Esophagus muscularis mucosa (tissue), 4 donors: ENCODE data around the gene OR2Z1.

Source experiments
- CTCF ChIP-seq, 3 experiments: fragments of 200-600 bp in 2 of 3; fragments of 450-650 bp in 1 of 3; sonication (generic) in 2 of 3; IDR thresholded peaks; one replicate each; pipeline ENCODE4 v1.5.1; 2017 to 2019; ENCODE audit warnings: antibody characterized with exemption in 3 of 3, mild to moderate bottlenecking in 2 of 3, moderate library complexity in 1 of 3
- EP300 ChIP-seq: sonication (generic); formaldehyde crosslinking; IDR thresholded peaks from one replicate; pipeline ENCODE4 v1.6.1; 2017; ENCODE audit warnings: antibody characterized with exemption
- POLR2A ChIP-seq: fragments of 450-650 bp; IDR thresholded peaks from one replicate; pipeline ENCODE4 v1.6.1; 2017; ENCODE audit warnings: antibody characterized with exemption, moderate library complexity, mild to moderate bottlenecking, low read depth
- POLR2AphosphoS5 ChIP-seq, 2 donors: sonication (generic); formaldehyde crosslinking; IDR thresholded peaks; one replicate each; pipeline ENCODE4 v1.6.1; 2017; ENCODE audit warnings: antibody characterized with exemption in 2 of 2

- TF ChIP-seq CTCF (IDR thresholded peaks at IDR 0.05), result no peak
- no peak for TF ChIP-seq EP300
- no peak for TF ChIP-seq POLR2AphosphoS5 (IDR thresholded peaks at IDR 0.05)
- no peak for TF ChIP-seq POLR2A
These were observed 15.7 kb upstream of the OR2Z1 start for GRCh38 chr19:8705742-8706141.
